Stomach (tissue), 4 donors: ENCODE measurements around the gene G2E3.

Source experiments
- POLR2A ChIP-seq, 4 donors: fragments of 450-650 bp; IDR thresholded peaks; one replicate each; pipeline ENCODE4 v1.6.1; 2016; ENCODE audit warnings: antibody characterized with exemption in 4 of 4, control low read depth in 2 of 4, mild to moderate bottlenecking in 1 of 4, moderate library complexity in 1 of 4
- TF ChIP-seq, protein P1 (sequence below), 7 experiments: fragments of 450-650 bp in 4 of 7; fragments of 200-600 bp in 3 of 7; sonication (generic) in 3 of 7; IDR thresholded peaks; one replicate each; pipeline ENCODE4 v1.5.1; 2016 to 2019; ENCODE audit warnings: antibody characterized with exemption in 7 of 7, control low read depth in 2 of 7, mild to moderate bottlenecking in 1 of 7

- TF ChIP-seq, protein P1, sequence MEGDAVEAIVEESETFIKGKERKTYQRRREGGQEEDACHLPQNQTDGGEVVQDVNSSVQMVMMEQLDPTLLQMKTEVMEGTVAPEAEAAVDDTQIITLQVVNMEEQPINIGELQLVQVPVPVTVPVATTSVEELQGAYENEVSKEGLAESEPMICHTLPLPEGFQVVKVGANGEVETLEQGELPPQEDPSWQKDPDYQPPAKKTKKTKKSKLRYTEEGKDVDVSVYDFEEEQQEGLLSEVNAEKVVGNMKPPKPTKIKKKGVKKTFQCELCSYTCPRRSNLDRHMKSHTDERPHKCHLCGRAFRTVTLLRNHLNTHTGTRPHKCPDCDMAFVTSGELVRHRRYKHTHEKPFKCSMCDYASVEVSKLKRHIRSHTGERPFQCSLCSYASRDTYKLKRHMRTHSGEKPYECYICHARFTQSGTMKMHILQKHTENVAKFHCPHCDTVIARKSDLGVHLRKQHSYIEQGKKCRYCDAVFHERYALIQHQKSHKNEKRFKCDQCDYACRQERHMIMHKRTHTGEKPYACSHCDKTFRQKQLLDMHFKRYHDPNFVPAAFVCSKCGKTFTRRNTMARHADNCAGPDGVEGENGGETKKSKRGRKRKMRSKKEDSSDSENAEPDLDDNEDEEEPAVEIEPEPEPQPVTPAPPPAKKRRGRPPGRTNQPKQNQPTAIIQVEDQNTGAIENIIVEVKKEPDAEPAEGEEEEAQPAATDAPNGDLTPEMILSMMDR (IDR thresholded peaks at IDR 0.05) = no peak
- no peak for TF ChIP-seq POLR2A (IDR thresholded peaks at IDR 0.05)
These were observed 640 bp upstream of the G2E3 start for GRCh38 chr14:30558362-30558674.
